Measurements from ENCODE around the gene MYO18B. TPM values are rescaled to one million over a fixed set of nuclear protein-coding genes. Genes with fewer than 3 reads are reported as not detected.

The MYO18B gene
- total RNA-seq, 1 experiment from 2014 or later: 0.05 TPM

GRCh38 chr22:26031641-26032040, 289.7 kb downstream of the MYO18B start:
- Histone ChIP-seq H3K9me3 (ENCODE audit: control insufficient read depth in 1 of 2, insufficient read depth in 1 of 2, low read depth in 1 of 2, low read length in 2 of 2) (no peaks in the 10 kb centered on the region), H3K4me2 (ENCODE audit: low read length) (no peak overlapping the region), H3K9ac (ENCODE audit: low read length) (no peak overlapping the region), H3K9me2 (ENCODE audit: insufficient read depth) (no peaks in the 10 kb centered on the region), H3K4me1 (ENCODE audit: control insufficient read depth in 1 of 2, insufficient read depth in 2 of 2, low read length in 2 of 2) (no peaks in the 10 kb centered on the region), H4K20me1 (ENCODE audit: insufficient read depth) (no peaks in the 10 kb centered on the region), H3K36me3 (ENCODE audit: control insufficient read depth in 1 of 2, insufficient read depth in 2 of 2, low read length in 2 of 2) (no peaks in the 10 kb centered on the region), H3K4me3 (replicated peaks in 1 of 2; ENCODE audit: low read depth in 1 of 2, low read length in 2 of 2) (no peak overlapping the region), H2AFZ (ENCODE audit: low read depth, low read length, poor library complexity, severe bottlenecking) (no peak overlapping the region), H3K79me2 (ENCODE audit: insufficient read depth, low read length) (no peaks in the 10 kb centered on the region), H3K27ac (ENCODE audit: low read depth, low read length) (no peak overlapping the region), H3K27me3 (ENCODE audit: insufficient read depth, low read length) (peaks cover 16% of the 10 kb centered on the region; the same call in 1 of the 2 replicates)
- RAD21 ChIA-PET (ENCODE audit: low non-redundant PET in 1 of 2, low total read pairs in 2 of 2, uncharacterized antibody in 2 of 2, unreplicated experiment in 2 of 2): no interaction called here
- ATAC-seq (no peak), DNase-seq (ENCODE audit: low read depth, low spot score) (no peak)
- CTCF ChIA-PET: no interaction called here
- no TSS peak for BruUV-seq (replicated peaks)
- TF ChIP-seq CBX3 (IDR thresholded peaks at IDR 0.05; ENCODE audit: low read depth) (no peak), EZH2 (IDR thresholded peaks at IDR 0.05) (no peak), SP1 (IDR thresholded peaks at IDR 0.05; ENCODE audit: low read depth) (no peak), ZFX (IDR thresholded peaks at IDR 0.05) (no peak), POLR2AphosphoS5 (IDR thresholded peaks at IDR 0.05; ENCODE audit: low read depth, low read length) (no peak), EGR1 (IDR thresholded peaks at IDR 0.05; ENCODE audit: low read depth) (no peak), FOSL1 (IDR thresholded peaks at IDR 0.05; ENCODE audit: low read depth) (no peak), MAX (IDR thresholded peaks at IDR 0.05) (no peak), ELF1 (IDR thresholded peaks at IDR 0.05; ENCODE audit: borderline replicate concordance, low read depth) (no peak)
- TF ChIP-seq, protein P1, sequence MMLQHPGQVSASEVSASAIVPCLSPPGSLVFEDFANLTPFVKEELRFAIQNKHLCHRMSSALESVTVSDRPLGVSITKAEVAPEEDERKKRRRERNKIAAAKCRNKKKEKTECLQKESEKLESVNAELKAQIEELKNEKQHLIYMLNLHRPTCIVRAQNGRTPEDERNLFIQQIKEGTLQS (IDR thresholded peaks at IDR 0.05): no peak
- intact Hi-C loops (cut with micrococcal nuclease): loop anchor here (10.0 kb wide), 1 partner anchor 57 kb away; no protein-coding TSS in a partner anchor
- POLR2A ChIA-PET: no interaction called here

DNA sequence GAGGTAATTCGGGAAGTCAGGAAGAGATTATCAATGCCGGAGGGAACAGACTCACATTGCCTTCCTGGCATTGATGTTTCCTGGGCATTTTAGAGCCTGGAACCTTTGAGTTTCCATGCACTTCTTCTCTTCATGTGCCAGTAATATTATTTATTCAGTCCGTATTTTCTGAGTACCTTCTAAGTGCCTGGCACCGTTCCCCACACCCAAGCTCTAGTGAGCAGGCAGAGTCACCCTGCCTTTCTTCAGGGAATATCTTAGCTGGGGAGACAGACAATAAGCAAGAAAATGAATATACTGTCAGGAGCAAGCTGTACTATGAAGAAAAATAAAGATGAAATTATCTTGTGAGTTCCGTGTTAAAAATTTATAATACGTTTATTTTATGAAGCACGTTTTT, 291.1 kb downstream of the MYO18B start:
- Histone ChIP-seq H2AFZ (ENCODE audit: low read depth, low read length, poor library complexity, severe bottlenecking) (no peak overlapping the region), H3K27me3 (ENCODE audit: insufficient read depth, low read length) (peaks cover 7% of the 10 kb centered on the region; the same call in 1 of the 2 replicates), H3K79me2 (ENCODE audit: insufficient read depth, low read length) (no peaks in the 10 kb centered on the region), H3K9me3 (ENCODE audit: control insufficient read depth in 1 of 2, insufficient read depth in 1 of 2, low read depth in 1 of 2, low read length in 2 of 2) (no peaks in the 10 kb centered on the region), H3K27ac (ENCODE audit: low read depth, low read length) (no peak overlapping the region), H4K20me1 (ENCODE audit: insufficient read depth) (no peaks in the 10 kb centered on the region), H3K36me3 (ENCODE audit: control insufficient read depth in 1 of 2, insufficient read depth in 2 of 2, low read length in 2 of 2) (no peaks in the 10 kb centered on the region), H3K4me2 (ENCODE audit: low read length) (no peak overlapping the region), H3K9ac (ENCODE audit: low read length) (no peak overlapping the region), H3K4me3 (replicated peaks in 1 of 2; ENCODE audit: low read depth in 1 of 2, low read length in 2 of 2) (no peak overlapping the region), H3K4me1 (ENCODE audit: control insufficient read depth in 1 of 2, insufficient read depth in 2 of 2, low read length in 2 of 2) (no peaks in the 10 kb centered on the region), H3K9me2 (ENCODE audit: insufficient read depth) (no peaks in the 10 kb centered on the region)
- no peak for ATAC-seq
- BruUV-seq (replicated peaks): no TSS peak
- no peak for DNase-seq (ENCODE audit: low read depth, low spot score)
- ChIA-PET POLR2A (no interaction called here), RAD21 (ENCODE audit: low non-redundant PET in 1 of 2, low total read pairs in 2 of 2, uncharacterized antibody in 2 of 2, unreplicated experiment in 2 of 2) (no interaction called here), CTCF (no interaction called here)
- intact Hi-C loops (cut with micrococcal nuclease): loop anchor here (10.0 kb wide), 1 partner anchor 58 kb away; no protein-coding TSS in a partner anchor
- TF ChIP-seq TCF7L2 (IDR thresholded peaks at IDR 0.05; ENCODE audit: borderline replicate concordance, extremely low read depth, insufficient read depth, insufficient read length): no peak
